ENCODE data around the gene NFATC2.

NFATC2 gene

GRCh38 chr20:51429696-51430095 lies 112.8 kb downstream of the NFATC2 start:
- peak; percentile 11 for ATAC-seq
- no peak for DNase-seq

GRCh38 chr20:51429144-51429482 lies 113.4 kb downstream of the NFATC2 start:
- DNase-seq (no peak), ATAC-seq (no peak)

DNA sequence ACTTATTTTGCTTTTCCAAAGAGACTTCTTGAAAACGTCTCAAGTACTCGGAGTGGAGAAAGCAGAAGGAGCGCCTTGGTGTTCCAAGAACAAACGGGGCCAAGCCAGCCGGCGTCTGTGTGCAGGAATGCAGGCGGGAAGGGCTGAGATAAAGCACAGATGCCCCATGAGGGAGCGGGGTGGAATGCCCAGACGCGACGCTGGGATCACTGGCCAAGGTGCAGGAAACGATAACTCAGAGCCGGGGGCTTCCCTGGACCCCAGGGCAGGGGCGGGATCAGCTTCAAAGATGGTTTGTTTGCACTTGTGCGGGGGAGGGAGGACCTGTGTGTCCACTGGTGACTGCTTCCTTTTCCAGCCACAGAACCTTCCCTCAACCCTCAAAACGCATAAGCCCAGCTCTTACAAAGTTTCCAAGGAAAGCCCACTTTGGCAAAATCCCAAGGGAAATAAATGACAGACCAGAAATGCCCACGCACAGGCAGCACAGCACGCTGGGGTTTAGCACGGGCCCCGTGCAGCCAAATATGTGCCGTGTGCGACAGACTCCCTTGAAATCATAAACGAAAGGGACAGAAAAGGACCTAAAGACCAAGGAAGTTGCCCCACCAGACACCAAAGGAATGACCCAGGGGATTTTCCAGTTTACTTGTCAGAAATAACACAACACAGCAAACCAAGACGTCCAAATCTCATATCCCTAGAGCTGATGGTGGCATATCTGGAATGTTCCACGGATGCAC lies 113.9 kb downstream of the NFATC2 start:
- DNase-seq: no peak
- ATAC-seq: no peak

DNA sequence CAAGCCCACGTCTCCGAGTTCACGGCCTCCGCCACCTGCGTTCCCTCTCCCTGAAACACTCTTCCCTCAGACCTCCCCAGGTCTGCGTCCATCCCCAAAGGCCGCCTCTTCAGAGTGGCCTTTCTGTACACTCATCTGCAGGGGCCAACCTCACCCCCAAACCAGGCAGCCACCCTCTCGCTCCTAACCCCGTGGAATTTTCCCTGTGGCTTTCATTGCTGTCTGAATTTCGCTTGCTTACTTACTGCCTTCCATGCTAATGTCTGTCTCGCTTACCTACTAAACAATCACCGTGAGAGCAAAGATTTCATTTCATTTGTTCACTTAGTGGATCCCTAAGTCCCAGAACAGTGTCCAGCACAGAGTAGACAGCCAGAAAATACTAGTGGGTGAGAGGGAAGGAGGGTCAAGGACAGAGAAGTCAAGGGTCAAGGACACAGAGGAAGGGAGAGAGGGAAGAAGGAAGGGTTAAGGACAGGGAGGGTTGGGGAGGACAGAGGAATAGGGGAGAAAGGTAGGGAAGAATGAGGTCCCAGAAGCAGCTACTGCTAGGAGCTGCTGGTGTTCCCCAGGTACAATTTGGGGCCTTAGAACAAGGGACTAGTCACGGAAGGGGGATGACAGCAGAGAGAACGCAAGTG lies 114.7 kb downstream of the NFATC2 start:
- DNase-seq (no peak), ATAC-seq (no peak)

- ATAC-seq (no peak), DNase-seq (no peak)
Measured at GRCh38 chr20:51426718-51427650, 115.5 kb downstream of the NFATC2 start.

GRCh38 chr20:51425347-51426106 lies 117.0 kb downstream of the NFATC2 start:
- DNase-seq (peak; percentile 34), ATAC-seq (peak; percentile 21)

- DNase-seq: peak; percentile 42
- ATAC-seq: peak; percentile 65
Measured at GRCh38 chr20:51424270-51425117, 118.0 kb downstream of the NFATC2 start.

GRCh38 chr20:51423810-51424209 lies 118.7 kb downstream of the NFATC2 start:
- ATAC-seq (no peak), DNase-seq (no peak)

GRCh38 chr20:51423290-51423667 lies 119.2 kb downstream of the NFATC2 start:
- ATAC-seq (peak; percentile 55), DNase-seq (no peak)

- ATAC-seq: no peak
- no peak for DNase-seq
Measured at GRCh38 chr20:51422514-51423289, 119.8 kb downstream of the NFATC2 start.

DNA sequence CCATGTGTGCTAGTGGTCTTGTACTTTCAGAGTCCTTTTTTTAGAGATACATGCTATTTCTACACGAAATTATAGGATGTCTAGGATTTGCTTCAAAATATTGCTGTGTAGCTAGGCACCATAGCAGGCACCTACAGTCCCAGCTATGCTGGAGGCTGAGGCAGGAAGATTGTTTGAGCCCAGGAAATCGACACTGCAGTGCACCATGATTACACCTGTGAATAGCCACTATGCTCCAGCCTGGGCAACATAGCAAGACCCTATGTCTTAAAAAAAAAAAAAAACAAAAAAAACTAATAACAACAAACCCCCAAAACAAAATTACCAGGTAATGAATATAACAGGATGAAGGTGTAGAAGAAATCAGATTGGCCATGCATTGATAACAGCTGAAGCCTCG lies 121.7 kb downstream of the NFATC2 start:
- DNase-seq (no peak), ATAC-seq (no peak)

GRCh38 chr20:51420111-51420510 lies 122.4 kb downstream of the NFATC2 start:
- ATAC-seq (no peak), DNase-seq (no peak)

- no peak for ATAC-seq
Measured at GRCh38 chr20:51419646-51420045, 122.9 kb downstream of the NFATC2 start.

GRCh38 chr20:51419231-51419630 lies 123.3 kb downstream of the NFATC2 start:
- DNase-seq (no peak), ATAC-seq (no peak)

More at GRCh38 chr20:51419646-51420045, 122.9 kb downstream of the NFATC2 start:
- DNase-seq: no peak

GRCh38 chr20:51418137-51418529 lies 124.4 kb downstream of the NFATC2 start:
- no peak for ATAC-seq

GRCh38 chr20:51417250-51418136 lies 125.0 kb downstream of the NFATC2 start:
- ATAC-seq (no peak), DNase-seq (no peak)

More at GRCh38 chr20:51418137-51418529, 124.4 kb downstream of the NFATC2 start:
- no peak for DNase-seq

DNA sequence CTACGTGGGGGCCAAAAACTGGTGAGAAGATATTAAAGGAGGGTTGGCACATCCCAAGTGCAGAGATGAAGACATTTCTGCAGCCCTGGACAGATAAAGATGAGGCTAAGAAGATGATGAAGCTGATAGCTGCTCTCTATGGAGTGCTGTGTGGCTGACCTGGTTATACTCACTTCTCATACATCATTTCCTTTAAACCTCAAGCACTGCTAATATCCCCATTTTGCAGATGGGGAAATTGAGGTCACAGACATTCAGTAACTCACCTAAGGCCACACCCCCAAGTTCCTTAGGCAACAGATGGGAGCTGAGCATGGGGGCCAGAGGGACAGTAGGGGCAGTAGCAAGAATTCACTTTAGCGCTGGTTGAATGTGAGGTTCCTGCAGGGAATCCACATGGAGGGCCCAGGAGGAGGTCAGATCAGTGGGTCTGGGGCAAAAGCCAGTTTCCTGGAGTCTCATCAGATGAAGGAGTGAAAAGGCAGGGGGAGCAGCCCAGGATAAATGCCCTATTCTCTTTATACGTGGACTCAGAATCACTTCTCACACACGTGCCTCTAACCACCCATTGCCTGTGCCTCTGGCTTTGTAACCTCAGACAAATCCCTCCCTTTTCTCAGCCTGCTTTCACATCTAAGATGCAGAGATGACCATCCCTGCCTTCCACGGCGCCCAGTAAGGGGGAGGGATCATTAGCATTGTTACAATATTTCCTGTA lies 125.8 kb downstream of the NFATC2 start:
- ATAC-seq (no peak), DNase-seq (no peak)

GRCh38 chr20:51413857-51414256 lies 128.7 kb downstream of the NFATC2 start:
- no peak for ATAC-seq
- no peak for DNase-seq
